ENCODE measurements around the gene PDXP.

The PDXP gene

GRCh38 chr22:37704645-37705044 is 46.1 kb downstream of the PDXP start:
- DNase-seq, result no peak

GRCh38 chr22:37705205-37705604 is 46.7 kb downstream of the PDXP start:
- DNase-seq, result no peak

- DNase-seq, result no peak
These were observed 50.3 kb downstream of the PDXP start for GRCh38 chr22:37708580-37709444.

GRCh38 chr22:37709445-37709765 is 50.9 kb downstream of the PDXP start:
- no peak for DNase-seq

GRCh38 chr22:37710675-37711074 is 52.2 kb downstream of the PDXP start:
- DNase-seq, result no peak

GRCh38 chr22:37711490-37711889 is 53.0 kb downstream of the PDXP start:
- DNase-seq, result no peak

- no peak for DNase-seq
These were observed 55.2 kb downstream of the PDXP start for GRCh38 chr22:37713761-37714160.

- DNase-seq, result no peak
These were observed 56.1 kb downstream of the PDXP start for GRCh38 chr22:37714634-37715033.

- no peak for DNase-seq
These were observed 57.2 kb downstream of the PDXP start for GRCh38 chr22:37715760-37716159.

All from DMS53 (cell line).